ENCODE results near the gene LPGAT1.

The LPGAT1 gene

DNA sequence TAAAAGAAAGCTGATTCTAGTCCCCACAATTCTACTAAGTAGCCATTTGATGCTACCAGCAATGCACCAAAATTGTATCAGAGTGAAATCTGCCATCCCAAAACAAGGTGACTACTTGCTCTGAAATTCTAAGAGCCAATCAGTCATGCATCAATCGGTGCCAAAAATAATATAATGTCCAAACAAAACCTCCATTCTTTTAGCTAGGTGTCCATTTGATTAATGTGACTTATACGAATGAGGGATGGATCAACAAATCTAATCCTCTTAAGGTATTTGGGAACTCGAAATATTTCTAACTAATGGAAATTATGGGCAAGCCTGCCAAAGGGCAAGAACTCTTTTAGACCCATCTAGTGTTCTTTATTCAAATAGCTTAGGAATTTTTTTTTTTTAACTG, 88.8 kb downstream of the LPGAT1 start:
- no peak for DNase-seq (ENCODE audit: low read depth)
- H3K4me3 ChIP-seq (ENCODE audit: low read depth, low read length): no peak overlapping the region
- no peak for TF ChIP-seq CTCF (IDR thresholded peaks at IDR 0.05; ENCODE audit: insufficient read depth, low read depth, low read length, missing control alignments)

GRCh38 chr1:211741116-211741515, 89.4 kb downstream of the LPGAT1 start:
- TF ChIP-seq CTCF (IDR thresholded peaks at IDR 0.05; ENCODE audit: insufficient read depth, low read depth, low read length, missing control alignments): no peak
- no peak overlapping the region for H3K4me3 ChIP-seq (ENCODE audit: low read depth, low read length)
- no peak for DNase-seq (ENCODE audit: low read depth)

DNA sequence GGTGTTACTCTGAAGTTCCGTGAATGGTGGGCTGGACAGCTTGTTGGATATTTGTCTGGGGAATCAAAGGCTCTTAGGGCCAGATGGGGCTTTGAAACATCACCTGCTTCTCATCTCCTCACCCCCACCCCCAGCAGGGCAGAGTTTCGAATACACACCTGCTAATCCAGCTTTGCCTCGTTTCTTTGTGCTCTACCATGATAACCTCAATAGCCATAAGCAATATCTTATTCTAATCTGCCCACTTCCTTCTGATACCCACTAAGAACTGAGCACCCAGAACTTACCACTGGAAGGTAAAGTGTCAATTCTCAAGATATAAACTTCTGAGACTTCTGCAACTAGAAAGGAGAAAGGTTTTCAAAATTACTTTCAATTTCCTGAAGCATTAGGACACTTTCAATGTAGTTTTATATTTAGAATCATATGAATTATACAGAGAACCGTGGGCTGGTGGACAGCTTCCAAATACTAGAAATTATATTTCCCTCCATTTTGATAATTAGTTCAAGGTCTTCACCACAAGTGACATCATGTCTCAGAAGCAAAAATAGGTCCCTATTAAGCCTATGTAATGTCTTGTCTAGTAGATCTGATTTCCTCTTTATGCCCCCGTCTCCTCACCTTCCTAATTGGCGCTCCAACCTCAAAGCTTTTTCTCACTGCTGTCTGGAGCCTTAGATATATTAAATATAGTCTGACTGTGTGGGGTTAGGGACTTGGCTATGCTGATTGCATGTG, 90.7 kb downstream of the LPGAT1 start:
- no peak overlapping the region for H3K4me3 ChIP-seq (ENCODE audit: low read depth, low read length)
- no peak for TF ChIP-seq CTCF (IDR thresholded peaks at IDR 0.05; ENCODE audit: insufficient read depth, low read depth, low read length, missing control alignments)
- DNase-seq (ENCODE audit: low read depth): peak; percentile 56

DNA sequence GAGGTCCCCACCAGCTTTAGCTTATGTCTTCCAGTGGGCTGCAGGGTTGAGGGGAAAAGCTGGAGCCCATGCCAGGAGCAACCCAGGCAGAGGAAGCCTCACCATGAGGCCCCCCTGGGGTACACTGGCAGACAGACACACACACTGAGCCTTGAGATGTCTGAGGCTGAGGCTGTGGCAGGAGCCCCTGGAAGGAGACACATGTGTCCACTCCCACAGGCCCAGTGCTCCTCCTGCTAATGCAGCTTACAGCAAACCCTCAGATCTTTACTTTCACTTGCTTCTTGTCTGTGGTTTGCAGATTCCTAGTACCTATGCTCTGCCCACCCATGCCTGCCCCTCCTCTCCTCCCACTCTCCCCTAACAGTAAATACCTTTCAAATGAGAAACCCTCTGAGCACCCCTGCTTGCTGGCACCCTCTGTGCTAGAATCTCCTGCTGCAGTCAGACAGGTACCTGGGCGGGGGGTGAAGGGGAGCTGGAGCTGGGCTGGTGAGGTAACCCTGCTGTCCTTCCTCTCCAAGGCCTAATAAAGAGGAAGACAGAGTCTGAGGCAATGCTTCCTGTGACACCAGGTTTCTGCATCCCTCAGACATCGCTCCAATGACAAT, 91.8 kb downstream of the LPGAT1 start:
- no peak for TF ChIP-seq CTCF (IDR thresholded peaks at IDR 0.05; ENCODE audit: insufficient read depth, low read depth, low read length, missing control alignments)
- H3K4me3 ChIP-seq (ENCODE audit: low read depth, low read length): no peak overlapping the region
- DNase-seq (ENCODE audit: low read depth): peak; percentile 32

DNA sequence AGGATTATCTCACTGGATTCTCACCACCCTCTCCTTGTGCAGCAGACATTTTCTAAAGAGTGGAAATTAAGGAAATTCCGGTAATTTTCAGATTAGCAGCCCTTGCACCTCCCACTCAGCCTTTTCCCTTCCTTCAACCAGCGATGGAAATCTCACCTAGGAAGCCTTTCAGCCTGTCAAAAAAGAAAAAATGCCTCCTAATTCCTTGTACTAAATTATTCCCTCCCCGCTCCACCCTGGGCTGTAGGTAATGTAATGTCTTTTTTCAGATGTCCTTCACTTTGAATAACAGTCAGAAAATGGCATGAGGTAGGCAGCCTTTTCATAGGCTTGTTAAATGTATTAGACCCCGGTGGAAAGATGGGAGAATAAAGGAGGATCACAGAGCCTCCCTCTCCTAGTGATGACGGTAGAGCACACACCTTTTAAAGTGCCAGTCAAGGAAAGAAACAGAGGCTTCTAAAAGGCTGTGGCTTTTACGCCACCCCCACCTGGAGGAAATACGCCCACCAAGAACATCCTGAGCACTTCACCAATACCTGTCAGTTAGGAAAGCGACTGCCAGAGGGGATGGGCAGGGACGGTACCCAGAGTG, 92.4 kb downstream of the LPGAT1 start:
- DNase-seq (ENCODE audit: low read depth): no peak
- no peak for TF ChIP-seq CTCF (IDR thresholded peaks at IDR 0.05; ENCODE audit: insufficient read depth, low read depth, low read length, missing control alignments)
- H3K4me3 ChIP-seq (ENCODE audit: low read depth, low read length): no peak overlapping the region

GRCh38 chr1:211737115-211738035, 93.2 kb downstream of the LPGAT1 start:
- no peak overlapping the region for H3K4me3 ChIP-seq (ENCODE audit: low read depth, low read length)
- DNase-seq (ENCODE audit: low read depth): no peak
- no peak for TF ChIP-seq CTCF (IDR thresholded peaks at IDR 0.05; ENCODE audit: insufficient read depth, low read depth, low read length, missing control alignments)
